ENCODE measurements around the gene DLL4.
"Not testable (repeated sequence)": the region's sequence is repeated elsewhere in the genome, so short reads cannot be mapped to it uniquely, and the experiment has no call there.

The DLL4 gene

DNA sequence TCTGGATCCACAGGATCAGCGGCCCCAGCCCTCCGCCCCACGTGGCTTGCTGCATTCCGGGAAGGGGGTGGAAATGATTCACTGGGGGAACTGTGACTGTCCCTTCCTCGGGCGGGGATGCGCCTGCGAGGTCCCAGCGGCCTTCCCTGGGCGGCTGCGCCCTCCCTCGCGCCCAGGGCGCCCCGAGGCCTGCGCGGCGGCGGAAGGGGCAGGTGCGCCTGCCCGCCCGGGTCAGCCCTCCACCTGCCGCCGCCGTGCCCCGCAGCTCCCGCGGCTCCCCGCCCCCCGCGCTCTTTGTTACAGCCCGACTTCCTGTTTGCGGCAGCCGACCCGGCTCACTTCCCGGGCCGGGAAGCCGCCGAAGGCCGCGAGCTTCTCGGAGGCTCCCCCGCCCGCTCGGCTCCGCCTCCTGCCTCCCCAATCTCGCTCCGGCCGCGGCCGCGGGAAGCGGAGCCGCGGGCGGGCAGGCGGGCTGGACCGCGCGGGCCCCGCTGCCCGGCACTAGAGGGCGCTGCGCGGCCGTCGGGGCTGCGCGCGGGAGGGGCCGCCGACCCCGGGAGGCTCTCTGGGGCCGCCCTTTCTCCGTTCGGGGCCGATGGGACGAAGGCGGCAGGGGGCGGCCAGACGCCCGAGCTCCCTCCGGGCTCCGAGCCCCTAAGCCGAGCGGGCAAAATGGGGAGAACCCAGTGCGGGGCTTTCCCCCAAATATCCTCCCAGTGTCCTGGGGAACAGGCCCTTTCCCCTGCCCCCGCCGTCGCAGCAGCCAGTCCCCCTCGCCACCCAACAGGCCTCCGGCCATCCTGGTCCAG lies 12.6 kb downstream of the DLL4 start:
- DNase-seq (ENCODE audit: low read depth in 2 of 2) = peak in 1 of 2 donors; percentile 34

DNA sequence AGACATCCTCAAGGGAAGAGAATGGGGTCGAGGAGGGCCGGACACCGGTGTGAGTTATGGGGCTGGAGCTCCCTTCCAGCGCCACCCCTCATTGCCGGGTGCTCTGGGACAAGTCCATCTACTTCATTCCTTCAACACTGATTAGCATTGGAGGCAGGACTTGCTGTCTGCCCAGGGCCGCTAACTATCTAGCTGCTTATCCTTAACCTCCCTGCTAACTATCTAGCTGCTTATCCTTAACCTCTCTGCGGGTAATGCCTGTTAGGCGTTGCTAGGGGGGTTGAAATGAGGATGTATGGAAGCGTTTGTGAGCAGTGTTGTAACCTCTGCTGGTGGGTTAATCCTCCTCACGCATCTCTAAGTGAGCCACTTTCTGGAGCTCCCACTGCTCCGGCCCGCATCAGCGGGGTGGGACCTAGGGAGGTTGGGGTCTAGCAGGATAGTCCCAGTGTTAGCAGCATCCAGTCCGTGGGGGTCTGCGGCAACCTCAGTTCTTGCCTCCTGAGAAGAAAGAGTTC lies 13.3 kb downstream of the DLL4 start:
- DNase-seq (ENCODE audit: low read depth in 2 of 2) = no peak

DNA sequence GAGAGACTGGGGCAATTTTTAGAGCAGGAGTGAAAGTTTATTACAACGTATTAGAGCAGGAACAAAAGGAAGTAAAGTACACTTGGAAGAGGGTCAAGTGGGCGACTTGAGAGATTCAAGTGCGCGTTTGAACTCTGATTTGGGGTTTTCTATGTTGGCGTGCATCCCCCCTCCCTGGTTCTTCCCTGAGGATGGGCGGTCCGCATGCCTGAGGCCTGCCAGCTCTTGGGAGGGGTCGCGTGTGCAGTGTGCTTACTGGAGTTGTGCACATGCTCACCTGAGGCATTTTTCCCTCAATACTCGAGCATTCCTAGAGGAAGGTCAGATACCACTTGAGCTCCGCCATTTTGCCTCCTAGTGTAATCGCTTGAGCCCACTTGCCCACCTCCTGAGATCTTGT lies 13.7 kb downstream of the DLL4 start:
- DNase-seq (ENCODE audit: low read depth in 2 of 2) = no peak

DNA sequence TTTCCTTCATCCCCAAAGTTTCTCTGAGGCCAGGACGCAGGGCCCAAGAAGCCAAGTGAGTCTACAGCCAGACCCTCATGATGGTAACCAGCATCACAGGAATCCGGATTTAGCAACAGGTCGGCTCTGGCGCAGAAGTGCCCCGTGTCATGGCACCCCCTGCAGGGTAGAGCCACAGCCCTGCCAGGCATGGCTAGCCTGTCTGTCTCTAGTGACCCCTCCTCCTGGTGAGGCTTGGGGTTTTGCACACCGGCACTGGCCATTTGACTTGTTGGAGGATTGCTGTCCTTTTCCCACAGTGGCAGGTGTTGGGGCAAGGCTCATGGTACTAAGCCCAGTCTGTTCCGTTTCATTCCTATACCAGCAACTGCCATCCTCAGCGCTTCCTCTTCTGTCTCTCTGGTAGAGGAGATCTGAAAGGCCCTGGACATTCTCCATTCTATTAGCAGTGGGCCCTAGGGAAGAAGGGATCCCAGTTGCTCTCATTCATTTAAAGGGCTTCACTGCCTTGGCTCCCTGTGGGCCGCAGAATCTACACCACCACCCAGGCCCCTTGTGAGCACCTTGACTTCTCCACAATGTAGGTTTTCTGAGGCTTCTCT lies 14.7 kb downstream of the DLL4 start:
- no peak for DNase-seq (ENCODE audit: low read depth in 2 of 2)

DNA sequence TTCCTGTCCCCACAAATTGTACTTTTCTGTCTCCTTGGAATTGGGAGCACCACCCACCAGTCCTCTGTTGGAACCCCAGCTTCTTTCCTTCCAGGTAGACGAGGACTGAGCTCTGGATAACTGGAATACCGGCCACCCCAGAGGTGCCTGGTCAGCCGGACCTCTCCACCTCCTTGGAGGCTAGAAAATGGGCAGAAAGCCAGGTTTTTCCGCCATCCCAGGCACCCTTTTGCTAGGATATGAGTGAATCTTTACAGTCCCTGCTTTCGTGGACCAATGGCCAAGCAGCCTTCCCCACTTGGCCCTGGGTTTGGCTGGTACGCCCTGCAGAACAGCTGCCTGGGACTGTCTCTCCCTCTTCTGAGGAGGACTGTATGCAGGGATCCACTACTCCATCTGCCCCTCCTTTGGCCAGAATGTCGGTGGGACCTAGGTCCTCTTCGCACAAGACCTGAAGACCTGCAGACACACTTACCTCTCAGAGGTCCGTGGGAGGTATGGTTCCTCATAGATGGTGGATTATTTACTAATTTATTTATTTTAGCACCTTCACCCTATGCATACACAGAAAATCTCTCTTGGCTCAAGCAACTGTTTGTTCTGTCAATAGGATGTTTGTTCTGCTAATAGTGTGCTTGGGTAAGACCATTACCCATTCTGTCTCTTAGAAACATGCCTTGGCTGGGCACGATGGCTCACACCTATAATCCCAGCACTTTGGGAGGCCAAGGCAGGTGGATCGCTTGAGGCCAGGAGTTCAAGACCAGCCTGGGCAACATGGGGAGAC lies 15.6 kb downstream of the DLL4 start:
- DNase-seq (ENCODE audit: low read depth in 2 of 2) = no peak

DNA sequence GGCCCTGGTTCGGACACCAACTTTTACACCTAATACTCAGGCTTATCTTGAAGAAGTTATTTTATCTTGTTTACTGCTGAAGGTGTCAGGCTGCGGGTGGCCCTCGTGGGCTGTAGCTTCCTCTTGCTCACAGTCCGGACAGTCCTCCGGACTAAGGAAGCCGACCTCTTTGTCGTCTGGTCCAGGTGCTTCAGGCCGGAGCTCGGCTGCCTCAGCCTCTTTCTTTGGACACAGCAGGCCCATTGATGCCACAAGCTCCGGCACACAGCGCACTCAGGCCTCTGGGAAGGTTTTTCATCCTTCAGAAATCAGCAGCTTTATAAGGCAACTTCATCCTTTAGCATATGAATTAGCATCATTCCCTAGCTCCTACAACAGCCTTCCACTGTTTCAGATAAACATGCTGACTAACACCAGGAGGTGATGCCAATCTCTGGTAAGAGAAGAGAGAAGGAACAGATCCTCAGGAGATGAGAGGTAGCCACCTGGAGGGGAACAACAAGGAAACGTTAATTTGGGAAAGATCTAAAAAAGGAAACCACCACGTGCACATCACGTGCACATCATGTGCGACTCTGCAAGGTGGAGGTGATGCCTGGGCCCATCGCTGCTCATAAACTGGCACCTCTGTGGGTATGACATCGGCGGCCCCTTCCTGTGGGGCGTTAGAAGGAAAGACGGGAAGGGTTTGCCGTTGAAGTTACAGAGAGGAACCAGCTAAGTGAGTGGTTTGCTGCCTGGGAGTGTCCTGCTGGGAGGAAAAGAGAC lies 19.8 kb downstream of the DLL4 start:
- no peak for DNase-seq (ENCODE audit: low read depth in 2 of 2)

DNA sequence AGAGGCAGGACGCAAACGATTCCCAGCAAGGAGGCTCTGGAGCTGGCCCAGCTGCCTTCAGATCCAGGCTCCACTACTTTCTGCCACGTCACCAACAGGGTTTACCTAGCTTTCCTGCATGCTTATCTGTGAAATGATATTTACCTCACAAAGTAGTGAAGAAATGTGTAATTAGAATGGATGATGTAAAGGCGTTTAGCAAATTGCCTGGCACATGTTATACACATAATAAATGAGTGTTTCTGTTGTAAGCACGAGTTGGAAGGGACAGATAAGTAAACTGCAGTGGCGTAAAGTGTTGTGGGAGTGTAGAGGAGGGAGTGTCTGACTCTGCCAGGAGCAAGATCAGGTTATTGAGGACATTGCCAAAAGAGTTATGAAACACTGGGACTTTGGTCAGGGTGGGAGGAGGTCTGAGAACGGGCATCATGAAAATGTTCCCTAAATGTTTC lies 20.6 kb downstream of the DLL4 start:
- DNase-seq (ENCODE audit: low read depth in 2 of 2) = no peak

DNA sequence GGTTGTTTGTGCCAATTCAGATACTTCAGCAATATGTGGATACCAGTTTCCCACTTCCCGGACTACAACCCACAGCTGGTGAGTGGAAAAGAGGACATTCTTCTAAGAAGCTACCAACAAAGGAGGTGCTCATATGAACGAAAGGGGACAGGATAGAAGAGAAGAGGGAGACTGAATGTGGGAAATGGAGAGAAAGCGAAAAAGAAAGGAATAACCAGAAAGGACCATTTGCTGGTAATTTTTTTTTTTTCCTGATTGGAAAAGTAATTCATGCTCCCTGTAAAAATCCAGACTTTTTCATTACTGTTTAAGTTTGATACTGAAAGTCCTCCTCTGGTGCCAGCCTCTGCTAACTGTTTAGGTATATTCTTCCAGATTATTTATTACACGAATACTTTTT lies 22.6 kb downstream of the DLL4 start:
- no peak for DNase-seq (ENCODE audit: low read depth in 2 of 2)

DNA sequence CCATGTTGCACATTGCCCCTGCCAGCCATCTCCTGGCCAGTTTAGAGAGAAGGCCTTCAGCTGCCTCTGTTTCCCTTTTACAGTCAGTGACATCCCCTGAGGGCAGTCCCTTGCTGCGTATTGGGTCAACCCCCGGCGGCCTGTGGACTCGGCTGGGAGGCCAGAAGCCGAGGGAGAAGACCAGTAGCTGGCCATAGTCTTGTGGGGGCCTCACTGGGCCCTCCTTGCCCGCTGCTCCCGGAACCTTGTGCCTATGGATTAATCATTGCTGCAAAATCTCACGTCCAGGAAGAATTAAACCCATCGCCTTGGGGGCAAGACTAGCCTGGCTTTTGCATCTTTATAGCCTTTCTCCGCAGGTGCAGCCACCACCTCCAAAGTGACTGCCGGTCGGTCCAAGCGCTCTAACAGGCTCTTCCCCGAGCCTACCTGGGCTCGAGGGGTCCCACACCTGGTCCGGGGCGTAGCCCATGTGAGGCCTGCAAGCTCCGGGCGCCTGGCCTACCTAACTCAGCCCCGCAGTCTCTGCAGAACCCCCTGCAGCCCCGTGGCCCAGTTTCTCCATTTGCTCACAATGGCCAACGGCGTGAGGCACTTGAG lies 23.3 kb downstream of the DLL4 start:
- no peak for DNase-seq (ENCODE audit: low read depth in 2 of 2)

DNA sequence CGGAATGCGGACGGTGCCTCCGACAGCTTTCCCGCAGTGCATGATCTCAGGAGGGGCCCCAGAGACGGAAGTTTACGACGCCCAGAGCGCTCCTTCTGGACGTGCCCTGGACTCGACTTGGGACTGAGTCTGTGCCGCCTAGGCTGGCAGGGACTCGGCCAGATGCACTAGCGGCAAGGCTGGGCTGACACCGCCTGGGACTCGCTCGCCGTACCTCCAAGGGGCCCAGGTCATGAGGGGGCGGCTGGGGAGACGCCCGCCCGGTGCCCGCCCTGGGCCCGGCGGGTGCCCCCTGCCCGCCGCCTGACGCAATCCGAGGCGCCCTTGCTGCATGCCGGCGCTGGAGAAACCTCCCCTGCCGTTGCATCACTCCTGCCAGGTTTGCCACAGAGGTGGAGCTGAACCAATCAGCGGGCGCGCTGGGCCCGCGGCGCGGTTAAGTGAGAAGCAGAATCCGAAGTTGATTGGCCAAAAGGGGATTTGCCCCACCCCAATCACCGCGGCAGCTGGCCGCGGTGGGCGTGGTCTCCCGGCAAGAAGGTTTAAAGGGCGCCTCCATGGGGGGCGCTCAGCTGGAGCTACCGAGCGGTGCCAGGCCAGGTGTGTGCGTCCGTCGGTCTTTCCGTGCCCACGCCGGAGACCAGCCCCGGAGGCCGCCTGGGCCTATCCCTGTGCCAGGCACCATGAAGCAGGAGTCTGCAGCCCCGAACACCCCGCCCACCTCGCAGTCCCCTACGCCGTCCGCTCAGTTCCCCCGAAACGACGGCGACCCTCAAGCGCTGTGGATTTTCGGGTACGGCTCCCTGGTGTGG lies 24.0 kb downstream of the DLL4 start, which contains the start of gene CHAC1:
TSS of gene CHAC1 (plus strand) at position 571 of the 812 bp plus-strand sequence. CDS start at position 684, 113 bp downstream.
- peak; percentile 91 to 92 for DNase-seq (ENCODE audit: low read depth in 2 of 2)

DNA sequence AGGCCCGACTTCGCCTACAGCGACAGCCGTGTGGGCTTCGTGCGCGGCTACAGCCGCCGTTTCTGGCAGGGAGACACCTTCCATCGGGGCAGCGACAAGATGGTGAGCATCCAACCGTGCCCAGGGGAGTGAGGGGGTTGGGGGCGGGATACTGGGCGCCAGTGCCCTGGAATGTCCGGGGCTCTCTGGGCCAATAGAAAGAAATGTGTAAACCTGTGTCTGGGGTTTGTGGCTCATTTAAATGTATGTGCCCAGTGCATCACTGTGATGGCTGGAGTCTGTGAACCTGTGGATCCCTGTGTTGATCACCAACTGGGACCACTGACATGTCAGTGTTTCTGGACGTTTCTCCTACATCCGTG lies 24.6 kb downstream of the DLL4 start:
- no peak for DNase-seq (ENCODE audit: low read depth in 2 of 2)

DNA sequence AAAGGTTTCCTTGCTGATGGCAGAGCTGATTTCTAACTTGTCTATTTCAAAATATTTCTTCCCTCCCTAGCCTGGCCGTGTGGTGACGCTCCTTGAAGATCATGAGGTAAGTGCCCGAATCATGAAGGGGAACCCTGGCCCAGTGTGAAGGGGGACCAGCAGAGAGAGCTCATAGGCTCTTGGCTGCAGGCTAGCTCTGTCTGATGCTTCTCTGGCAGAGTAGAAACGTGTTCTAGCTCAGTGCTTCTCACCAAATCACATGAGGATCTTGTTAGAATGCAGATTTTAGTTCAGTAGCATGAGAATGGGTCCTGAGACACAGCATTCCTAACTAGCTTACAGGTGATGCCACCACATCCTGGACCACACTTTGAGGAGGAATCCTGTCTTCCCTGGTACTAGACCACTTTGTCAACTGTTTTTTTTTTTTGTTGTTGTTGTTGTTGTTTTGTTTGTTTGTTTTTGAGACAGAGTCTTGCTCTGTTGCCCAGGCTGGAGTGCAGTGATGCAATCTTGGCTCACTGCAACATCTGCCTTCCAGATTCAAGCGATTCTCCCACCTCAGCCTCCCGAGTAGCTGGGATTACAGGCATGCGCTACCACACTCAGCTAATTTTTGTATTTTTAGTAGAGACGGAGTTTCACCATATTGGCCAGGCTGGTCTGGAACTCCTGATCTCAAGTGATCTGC lies 25.2 kb downstream of the DLL4 start:
- DNase-seq (ENCODE audit: low read depth in 2 of 2) = not testable (repeated sequence)

DNA sequence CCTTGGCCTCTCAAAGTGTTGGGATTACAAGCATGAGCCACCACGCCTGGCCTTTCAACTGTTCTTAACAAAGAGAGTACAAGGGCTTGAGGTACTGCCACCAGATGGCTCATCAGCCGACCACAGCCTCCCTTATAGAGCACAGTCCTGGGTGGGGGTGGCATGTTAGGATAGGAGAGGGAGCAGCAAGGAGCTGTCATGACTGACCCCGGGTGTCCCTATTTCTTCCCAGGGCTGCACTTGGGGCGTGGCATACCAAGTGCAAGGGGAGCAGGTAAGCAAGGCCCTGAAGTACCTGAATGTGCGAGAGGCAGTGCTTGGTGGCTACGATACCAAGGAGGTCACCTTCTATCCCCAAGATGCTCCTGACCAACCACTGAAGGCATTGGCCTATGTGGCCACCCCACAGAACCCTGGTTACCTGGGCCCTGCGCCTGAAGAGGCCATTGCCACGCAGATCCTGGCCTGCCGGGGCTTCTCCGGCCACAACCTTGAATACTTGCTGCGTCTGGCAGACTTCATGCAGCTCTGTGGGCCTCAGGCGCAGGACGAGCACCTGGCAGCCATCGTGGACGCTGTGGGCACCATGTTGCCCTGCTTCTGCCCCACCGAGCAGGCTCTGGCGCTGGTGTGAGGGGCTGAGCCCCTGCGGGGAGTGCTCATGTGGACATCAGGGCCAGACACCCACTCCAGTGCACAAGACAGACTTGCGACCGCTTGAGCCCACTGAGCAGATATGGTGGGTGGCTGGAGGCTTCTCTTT lies 26.2 kb downstream of the DLL4 start:
- no peak for DNase-seq (ENCODE audit: low read depth in 2 of 2)

DNA sequence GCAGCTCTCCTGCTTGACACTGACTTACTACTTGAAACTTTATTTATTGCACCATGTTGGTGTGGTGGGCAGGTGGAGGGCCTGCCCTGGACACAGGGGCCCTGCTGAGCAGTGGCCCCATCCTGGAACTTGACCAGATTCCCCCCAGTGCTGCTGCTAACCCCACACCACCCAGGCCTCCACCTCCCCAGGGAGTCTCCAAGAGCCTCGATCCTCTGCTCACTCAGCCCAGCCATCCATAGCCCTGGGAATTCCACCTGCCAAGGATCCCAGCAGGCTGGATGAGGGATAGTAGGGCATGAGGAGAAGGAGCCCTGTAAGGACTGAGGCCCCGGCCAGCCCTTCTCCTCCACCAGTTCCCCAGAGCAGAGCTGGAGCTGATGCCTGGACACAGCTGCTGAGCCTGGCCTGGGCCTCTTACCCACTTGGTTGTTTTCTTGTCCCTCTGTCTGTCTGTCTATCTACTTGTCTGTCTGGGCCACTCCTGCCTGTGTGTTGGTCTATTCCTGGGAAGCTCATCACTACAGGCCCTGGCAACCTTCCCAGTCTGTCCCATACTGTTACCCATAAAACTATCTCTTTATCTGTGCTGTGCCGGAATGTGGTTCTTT lies 26.9 kb downstream of the DLL4 start:
- no peak for DNase-seq (ENCODE audit: low read depth in 2 of 2)

DNA sequence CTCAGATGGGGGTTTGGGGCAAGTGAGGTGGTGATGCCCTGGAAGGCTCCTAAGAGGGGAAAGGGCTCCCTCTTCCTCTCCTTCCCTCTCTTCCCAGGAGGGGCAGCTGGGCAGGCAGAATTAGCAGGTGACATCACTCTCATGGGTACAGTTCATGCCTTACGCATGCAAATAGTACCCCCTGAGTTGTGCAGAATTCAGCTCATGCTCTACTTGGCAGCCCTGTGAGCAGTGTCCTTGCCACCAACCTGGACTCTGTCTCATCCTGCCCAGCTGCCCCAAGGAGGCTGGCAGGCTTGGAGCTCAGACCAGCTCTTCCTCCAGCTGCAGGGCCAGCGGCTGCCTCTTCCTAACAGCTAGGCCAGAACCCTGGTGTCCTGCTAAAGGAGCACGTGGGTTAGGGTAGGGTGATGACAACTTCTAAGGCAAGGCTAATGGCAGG lies 27.4 kb downstream of the DLL4 start:
- DNase-seq (ENCODE audit: low read depth in 2 of 2) = no peak

DNA sequence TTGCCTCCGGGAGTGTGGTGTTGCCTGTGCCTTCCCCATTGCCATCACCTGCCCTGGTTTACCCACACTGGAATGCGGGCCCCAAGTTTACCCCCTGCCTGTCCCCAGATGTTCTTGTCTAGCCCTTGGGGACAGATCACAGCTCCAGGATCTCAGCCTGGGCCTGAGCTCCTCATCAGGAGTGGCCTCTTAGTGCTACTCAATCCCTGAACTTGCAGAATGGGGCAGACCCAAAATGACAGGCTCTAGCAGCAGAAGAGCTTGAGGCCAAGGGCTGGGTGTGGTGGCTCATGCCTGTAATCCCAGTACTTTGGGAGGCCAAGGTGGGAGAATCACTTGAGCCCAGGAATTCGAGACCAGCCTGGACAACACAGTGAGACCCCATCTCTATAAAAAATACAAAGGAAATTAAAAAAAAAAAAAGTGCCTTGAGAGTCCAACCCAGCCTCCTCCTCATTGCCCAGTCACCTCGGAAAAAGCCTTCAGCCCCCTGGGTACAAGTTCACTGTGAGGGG lies 28.0 kb downstream of the DLL4 start:
- DNase-seq (ENCODE audit: low read depth in 2 of 2) = no peak

DNA sequence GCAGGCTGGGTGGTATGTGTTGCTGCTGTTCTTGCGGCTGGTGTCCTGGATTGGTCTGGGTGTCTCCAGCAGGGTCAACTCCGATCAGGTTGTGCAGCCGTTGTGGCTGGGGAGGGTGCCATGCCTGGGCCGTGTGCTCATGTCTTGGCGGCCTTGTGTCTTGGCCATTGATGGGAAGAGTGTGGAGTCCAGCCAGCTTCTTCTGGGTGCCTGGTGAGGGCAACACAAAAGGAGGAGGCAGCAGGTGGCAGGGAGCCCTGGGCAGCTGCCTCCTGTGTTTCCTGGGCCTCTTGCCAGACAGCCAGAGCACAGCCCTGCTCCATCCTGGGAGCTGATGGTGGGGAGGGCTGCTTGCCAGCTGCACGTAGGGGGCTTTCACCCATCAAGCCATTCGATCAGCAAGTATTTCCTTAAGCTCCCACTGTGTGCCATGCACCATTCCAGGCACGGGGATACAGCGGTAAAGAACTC lies 28.5 kb downstream of the DLL4 start:
- DNase-seq (ENCODE audit: low read depth in 2 of 2) = no peak

DNA sequence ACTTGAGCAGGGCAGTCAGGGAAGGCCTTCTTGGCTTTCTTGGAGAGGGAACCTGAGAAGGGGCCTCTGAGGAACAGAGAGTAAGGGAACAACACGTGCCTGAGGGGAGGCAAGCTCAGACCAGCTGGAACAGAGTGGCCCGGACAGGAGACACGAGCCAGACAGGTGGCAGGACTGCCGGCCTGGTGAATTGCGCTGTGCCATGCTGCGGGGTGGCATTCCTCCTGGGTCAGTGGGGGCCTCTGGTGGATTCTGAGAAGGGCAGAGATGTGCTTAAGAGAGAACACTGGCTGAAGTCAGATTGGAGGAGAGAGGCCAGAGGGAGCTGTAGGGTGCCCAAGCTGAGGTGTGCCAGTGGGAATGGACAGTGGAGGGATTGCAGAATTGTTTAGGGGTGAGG lies 29.0 kb downstream of the DLL4 start:
- no peak for DNase-seq (ENCODE audit: low read depth in 2 of 2)
